ENCODE results near the gene HMX1. TPM values are rescaled to one million over a fixed set of nuclear protein-coding genes. Genes with fewer than 3 reads are reported as not detected.

Gene HMX1
- total and polyA plus RNA-seq, 2 experiments from 2014 or later: 0.69 TPM; not detected in 1

DNA sequence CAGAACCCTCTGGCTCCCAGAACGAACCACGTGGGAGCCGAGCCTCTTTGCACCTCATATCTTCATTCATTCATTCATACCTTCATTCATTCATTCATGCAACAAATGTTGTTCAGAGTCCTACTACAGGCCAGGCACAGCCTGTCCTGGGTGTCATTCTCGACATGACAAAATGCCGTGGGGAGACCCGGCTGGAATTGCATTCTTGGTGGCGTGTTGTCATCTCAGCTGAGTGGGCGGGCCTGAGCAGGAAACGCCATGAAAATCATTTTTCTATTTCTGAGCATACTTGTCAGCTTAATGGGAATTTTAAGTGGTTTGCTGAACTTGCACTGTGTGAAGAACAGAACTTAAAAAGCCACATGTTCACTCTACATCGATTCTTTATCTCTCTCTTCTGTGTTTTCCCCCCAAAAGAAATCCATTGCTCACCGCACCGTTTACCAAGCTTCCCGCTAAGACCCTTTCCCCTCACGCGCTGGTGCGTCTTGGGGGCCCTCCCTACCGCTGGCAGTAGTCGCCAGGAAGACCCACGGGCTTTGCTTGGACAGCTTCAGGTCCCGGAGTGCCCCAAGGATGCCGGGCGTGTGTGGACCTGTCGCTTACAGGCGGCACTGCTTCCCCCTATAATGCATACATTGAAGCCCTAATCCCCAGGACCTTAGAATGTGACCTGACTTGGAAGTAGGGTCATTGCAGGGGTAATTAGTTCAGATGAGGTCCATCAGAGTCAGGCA is 41.6 kb upstream of the HMX1 start:
- no peak overlapping the region for H3K4me2 ChIP-seq

More for the DNA sequence above, 41.6 kb upstream of the HMX1 start:
- Mint-ChIP-seq H3K4me3 (no peak overlapping the region), H3K4me1 (no peaks in the 10 kb centered on the region), H3K27ac (no peak overlapping the region), H3K36me3 (ENCODE audit: low read depth) (no peaks in the 10 kb centered on the region), H3K27me3 (ENCODE audit: insufficient read depth, low read depth, poor library complexity) (peaks cover 18% of the 10 kb centered on the region), H3K9me3 (no peaks in the 10 kb centered on the region)
- Histone ChIP-seq H3K27ac (ENCODE audit: low read depth) (no peak overlapping the region), H3K27me3 (ENCODE audit: insufficient read depth) (no peaks in the 10 kb centered on the region), H2AFZ (no peak overlapping the region), H3K4me1 (ENCODE audit: insufficient read depth) (no peaks in the 10 kb centered on the region), H3F3A (replicated peaks; ENCODE audit: low read depth) (no peaks in the 10 kb centered on the region), H3K9me2 (ENCODE audit: insufficient read depth) (no peaks in the 10 kb centered on the region), H3K4me3 (no peak overlapping the region), H3K79me2 (replicated peaks; ENCODE audit: insufficient read depth) (no peaks in the 10 kb centered on the region), H4K20me1 (replicated peaks; ENCODE audit: insufficient read depth) (no peaks in the 10 kb centered on the region), H3K36me3 (ENCODE audit: insufficient read depth) (no peaks in the 10 kb centered on the region)
- DNase-seq (ENCODE audit: low spot score): no peak
- TF ChIP-seq ZNF331 (CRISPR knock-in tag; IDR thresholded peaks at IDR 0.05; ENCODE audit: low read depth): no peak
- no peak for TF ChIP-seq ZNF114 (CRISPR knock-in tag; IDR thresholded peaks at IDR 0.05)
- TF ChIP-seq EZH2 (IDR thresholded peaks at IDR 0.05; ENCODE audit: low read depth, unreplicated experiment): no peak
- TF ChIP-seq STAT1 (IDR thresholded peaks at IDR 0.05; ENCODE audit: unreplicated experiment): no peak
- TF ChIP-seq, protein P1, sequence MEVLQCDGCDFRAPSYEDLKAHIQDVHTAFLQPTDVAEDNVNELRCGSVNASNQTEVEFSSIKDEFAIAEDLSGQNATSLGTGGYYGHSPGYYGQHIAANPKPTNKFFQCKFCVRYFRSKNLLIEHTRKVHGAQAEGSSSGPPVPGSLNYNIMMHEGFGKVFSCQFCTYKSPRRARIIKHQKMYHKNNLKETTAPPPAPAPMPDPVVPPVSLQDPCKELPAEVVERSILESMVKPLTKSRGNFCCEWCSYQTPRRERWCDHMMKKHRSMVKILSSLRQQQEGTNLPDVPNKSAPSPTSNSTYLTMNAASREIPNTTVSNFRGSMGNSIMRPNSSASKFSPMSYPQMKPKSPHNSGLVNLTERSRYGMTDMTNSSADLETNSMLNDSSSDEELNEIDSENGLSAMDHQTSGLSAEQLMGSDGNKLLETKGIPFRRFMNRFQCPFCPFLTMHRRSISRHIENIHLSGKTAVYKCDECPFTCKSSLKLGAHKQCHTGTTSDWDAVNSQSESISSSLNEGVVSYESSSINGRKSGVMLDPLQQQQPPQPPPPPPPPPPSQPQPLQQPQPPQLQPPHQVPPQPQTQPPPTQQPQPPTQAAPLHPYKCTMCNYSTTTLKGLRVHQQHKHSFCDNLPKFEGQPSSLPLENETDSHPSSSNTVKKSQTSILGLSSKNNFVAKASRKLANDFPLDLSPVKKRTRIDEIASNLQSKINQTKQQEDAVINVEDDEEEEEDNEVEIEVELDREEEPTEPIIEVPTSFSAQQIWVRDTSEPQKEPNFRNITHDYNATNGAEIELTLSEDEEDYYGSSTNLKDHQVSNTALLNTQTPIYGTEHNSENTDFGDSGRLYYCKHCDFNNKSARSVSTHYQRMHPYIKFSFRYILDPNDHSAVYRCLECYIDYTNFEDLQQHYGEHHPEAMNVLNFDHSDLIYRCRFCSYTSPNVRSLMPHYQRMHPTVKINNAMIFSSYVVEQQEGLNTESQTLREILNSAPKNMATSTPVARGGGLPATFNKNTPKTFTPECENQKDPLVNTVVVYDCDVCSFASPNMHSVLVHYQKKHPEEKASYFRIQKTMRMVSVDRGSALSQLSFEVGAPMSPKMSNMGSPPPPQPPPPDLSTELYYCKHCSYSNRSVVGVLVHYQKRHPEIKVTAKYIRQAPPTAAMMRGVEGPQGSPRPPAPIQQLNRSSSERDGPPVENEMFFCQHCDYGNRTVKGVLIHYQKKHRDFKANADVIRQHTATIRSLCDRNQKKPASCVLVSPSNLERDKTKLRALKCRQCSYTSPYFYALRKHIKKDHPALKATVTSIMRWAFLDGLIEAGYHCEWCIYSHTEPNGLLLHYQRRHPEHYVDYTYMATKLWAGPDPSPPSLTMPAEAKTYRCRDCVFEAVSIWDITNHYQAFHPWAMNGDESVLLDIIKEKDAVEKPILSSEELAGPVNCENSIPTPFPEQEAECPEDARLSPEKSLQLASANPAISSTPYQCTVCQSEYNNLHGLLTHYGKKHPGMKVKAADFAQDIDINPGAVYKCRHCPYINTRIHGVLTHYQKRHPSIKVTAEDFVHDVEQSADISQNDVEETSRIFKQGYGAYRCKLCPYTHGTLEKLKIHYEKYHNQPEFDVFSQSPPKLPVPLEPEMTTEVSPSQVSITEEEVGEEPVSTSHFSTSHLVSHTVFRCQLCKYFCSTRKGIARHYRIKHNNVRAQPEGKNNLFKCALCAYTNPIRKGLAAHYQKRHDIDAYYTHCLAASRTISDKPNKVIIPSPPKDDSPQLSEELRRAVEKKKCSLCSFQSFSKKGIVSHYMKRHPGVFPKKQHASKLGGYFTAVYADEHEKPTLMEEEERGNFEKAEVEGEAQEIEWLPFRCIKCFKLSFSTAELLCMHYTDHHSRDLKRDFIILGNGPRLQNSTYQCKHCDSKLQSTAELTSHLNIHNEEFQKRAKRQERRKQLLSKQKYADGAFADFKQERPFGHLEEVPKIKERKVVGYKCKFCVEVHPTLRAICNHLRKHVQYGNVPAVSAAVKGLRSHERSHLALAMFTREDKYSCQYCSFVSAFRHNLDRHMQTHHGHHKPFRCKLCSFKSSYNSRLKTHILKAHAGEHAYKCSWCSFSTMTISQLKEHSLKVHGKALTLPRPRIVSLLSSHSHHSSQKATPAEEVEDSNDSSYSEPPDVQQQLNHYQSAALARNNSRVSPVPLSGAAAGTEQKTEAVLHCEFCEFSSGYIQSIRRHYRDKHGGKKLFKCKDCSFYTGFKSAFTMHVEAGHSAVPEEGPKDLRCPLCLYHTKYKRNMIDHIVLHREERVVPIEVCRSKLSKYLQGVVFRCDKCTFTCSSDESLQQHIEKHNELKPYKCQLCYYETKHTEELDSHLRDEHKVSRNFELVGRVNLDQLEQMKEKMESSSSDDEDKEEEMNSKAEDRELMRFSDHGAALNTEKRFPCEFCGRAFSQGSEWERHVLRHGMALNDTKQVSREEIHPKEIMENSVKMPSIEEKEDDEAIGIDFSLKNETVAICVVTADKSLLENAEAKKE (CRISPR knock-in tag; IDR thresholded peaks at IDR 0.05): no peak
- TF ChIP-seq, protein P2, sequence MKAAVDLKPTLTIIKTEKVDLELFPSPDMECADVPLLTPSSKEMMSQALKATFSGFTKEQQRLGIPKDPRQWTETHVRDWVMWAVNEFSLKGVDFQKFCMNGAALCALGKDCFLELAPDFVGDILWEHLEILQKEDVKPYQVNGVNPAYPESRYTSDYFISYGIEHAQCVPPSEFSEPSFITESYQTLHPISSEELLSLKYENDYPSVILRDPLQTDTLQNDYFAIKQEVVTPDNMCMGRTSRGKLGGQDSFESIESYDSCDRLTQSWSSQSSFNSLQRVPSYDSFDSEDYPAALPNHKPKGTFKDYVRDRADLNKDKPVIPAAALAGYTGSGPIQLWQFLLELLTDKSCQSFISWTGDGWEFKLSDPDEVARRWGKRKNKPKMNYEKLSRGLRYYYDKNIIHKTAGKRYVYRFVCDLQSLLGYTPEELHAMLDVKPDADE (IDR thresholded peaks at IDR 0.05): no peak
- no peak for ATAC-seq
